Glutamatergic neuron (in vitro differentiated cells): ENCODE data around the gene ZNF211. TPM values are rescaled to one million over a fixed set of nuclear protein-coding genes. Genes with fewer than 3 reads are reported as not detected.

Experiments used
- DNase-seq: peaks from one replicate; pipeline ENCODE4 v3.0.0; 2022
- H3K27ac Mint-ChIP-seq: one replicate; pipeline ENCODE4 v1.8.0; 2020; ENCODE audit warnings: mild to moderate bottlenecking, mixed read lengths, inconsistent platforms; ENCODE audit not compliant: unreplicated experiment
- H3K27me3 Mint-ChIP-seq: one replicate; pipeline ENCODE4 v1.8.0; 2020; ENCODE audit warnings: mild to moderate bottlenecking, moderate library complexity, mixed read lengths, inconsistent platforms; ENCODE audit not compliant: unreplicated experiment
- H3K36me3 Mint-ChIP-seq: one replicate; pipeline ENCODE4 v1.8.0; 2020; ENCODE audit warnings: mild to moderate bottlenecking, mixed read lengths, inconsistent platforms; ENCODE audit not compliant: unreplicated experiment
- H3K4me1 Mint-ChIP-seq: one replicate; pipeline ENCODE4 v1.8.0; 2020; ENCODE audit warnings: mild to moderate bottlenecking, low read depth, mixed read lengths, inconsistent platforms; ENCODE audit not compliant: unreplicated experiment
- H3K4me3 Mint-ChIP-seq: one replicate; pipeline ENCODE4 v1.8.0; 2020; ENCODE audit warnings: mild to moderate bottlenecking, mixed read lengths, inconsistent platforms; ENCODE audit not compliant: unreplicated experiment
- H3K9me3 Mint-ChIP-seq: one replicate; pipeline ENCODE4 v1.8.0; 2020; ENCODE audit warnings: mild to moderate bottlenecking, moderate library complexity, mixed read lengths, inconsistent platforms; ENCODE audit not compliant: unreplicated experiment
- CTCF ChIP-seq: fragments of 200-600 bp; sonication (generic); IDR thresholded peaks from one replicate; pipeline ENCODE4 v1.5.0; 2021; ENCODE audit not compliant: partially characterized antibody, unreplicated experiment
- total RNA-seq: library from RNA; stranded (reverse); fragmentation: NEBNext Ultra II Directional; extraction: Animal tissue kit (Norgen Biotek cat#: 25700); gene quantifications from one replicate; pipeline ENCODE4 v1.2.1, GENCODE V29; 2021; ENCODE audit not compliant: unreplicated experiment

Gene ZNF211
- total RNA-seq, 1 donor from 2014 or later: 29.5 TPM

- no peaks in the 10 kb centered on the region for H3K4me1 Mint-ChIP-seq
- peaks cover 58% of the 10 kb centered on the region for H3K9me3 Mint-ChIP-seq
- no peak for DNase-seq
- peaks cover 2% of the 10 kb centered on the region for H3K27me3 Mint-ChIP-seq
- TF ChIP-seq CTCF: no peak
- H3K27ac Mint-ChIP-seq: no peak overlapping the region
- no peak overlapping the region for H3K4me3 Mint-ChIP-seq
- H3K36me3 Mint-ChIP-seq: peaks cover 82% of the 10 kb centered on the region
These were observed 12.2 kb upstream of the ZNF211 start for GRCh38 chr19:57620673-57621348.

- no peaks in the 10 kb centered on the region for H3K4me1 Mint-ChIP-seq
- no peak overlapping the region for H3K27ac Mint-ChIP-seq
- H3K36me3 Mint-ChIP-seq: peaks cover 66% of the 10 kb centered on the region
- no peak for TF ChIP-seq CTCF
- no peak overlapping the region for H3K4me3 Mint-ChIP-seq
- H3K27me3 Mint-ChIP-seq: peaks cover 2% of the 10 kb centered on the region
- DNase-seq: no peak
- peaks cover 43% of the 10 kb centered on the region for H3K9me3 Mint-ChIP-seq
These were observed 9.9 kb upstream of the ZNF211 start for GRCh38 chr19:57623091-57623490.

GRCh38 chr19:57633832-57634131 lies 814 bp downstream of the ZNF211 start:
- Mint-ChIP-seq H3K9me3 (peaks cover 12% of the 10 kb centered on the region), H3K36me3 (peaks cover 22% of the 10 kb centered on the region), H3K27me3 (peaks cover 5% of the 10 kb centered on the region), H3K27ac (peak overlapping the region; percentile 80), H3K4me1 (peaks cover 3% of the 10 kb centered on the region), H3K4me3 (peak overlapping the region; percentile 97)
- TF ChIP-seq CTCF: no peak
- no peak for DNase-seq

GRCh38 chr19:57637379-57637778 lies 4.4 kb downstream of the ZNF211 start:
- Mint-ChIP-seq H3K4me3 (no peak overlapping the region), H3K36me3 (peaks cover 49% of the 10 kb centered on the region), H3K9me3 (peaks cover 17% of the 10 kb centered on the region), H3K27me3 (peaks cover 5% of the 10 kb centered on the region), H3K27ac (no peak overlapping the region), H3K4me1 (peaks cover 3% of the 10 kb centered on the region)
- no peak for TF ChIP-seq CTCF
- no peak for DNase-seq

- no peak overlapping the region for H3K27ac Mint-ChIP-seq
- no peak for TF ChIP-seq CTCF
- peaks cover 55% of the 10 kb centered on the region for H3K36me3 Mint-ChIP-seq
- H3K27me3 Mint-ChIP-seq: no peaks in the 10 kb centered on the region
- no peak for DNase-seq
- peaks cover 9% of the 10 kb centered on the region for H3K9me3 Mint-ChIP-seq
- H3K4me1 Mint-ChIP-seq: no peaks in the 10 kb centered on the region
- no peak overlapping the region for H3K4me3 Mint-ChIP-seq
These were observed 8.8 kb downstream of the ZNF211 start for GRCh38 chr19:57641715-57642234.
